DLD1 (cell line): Measurements from ENCODE around the gene AMH.

Experiments
- in situ Hi-C: cut with HindIII; loops from 2 replicates; pipeline ENCODE4 v1.10.0; 2017; ENCODE audit warnings: low sequenced_read_pairs

AMH gene

GRCh38 chr19:2248136-2249009 is 750 bp upstream of the AMH start:
- in situ Hi-C loops: no loop called here

DNA sequence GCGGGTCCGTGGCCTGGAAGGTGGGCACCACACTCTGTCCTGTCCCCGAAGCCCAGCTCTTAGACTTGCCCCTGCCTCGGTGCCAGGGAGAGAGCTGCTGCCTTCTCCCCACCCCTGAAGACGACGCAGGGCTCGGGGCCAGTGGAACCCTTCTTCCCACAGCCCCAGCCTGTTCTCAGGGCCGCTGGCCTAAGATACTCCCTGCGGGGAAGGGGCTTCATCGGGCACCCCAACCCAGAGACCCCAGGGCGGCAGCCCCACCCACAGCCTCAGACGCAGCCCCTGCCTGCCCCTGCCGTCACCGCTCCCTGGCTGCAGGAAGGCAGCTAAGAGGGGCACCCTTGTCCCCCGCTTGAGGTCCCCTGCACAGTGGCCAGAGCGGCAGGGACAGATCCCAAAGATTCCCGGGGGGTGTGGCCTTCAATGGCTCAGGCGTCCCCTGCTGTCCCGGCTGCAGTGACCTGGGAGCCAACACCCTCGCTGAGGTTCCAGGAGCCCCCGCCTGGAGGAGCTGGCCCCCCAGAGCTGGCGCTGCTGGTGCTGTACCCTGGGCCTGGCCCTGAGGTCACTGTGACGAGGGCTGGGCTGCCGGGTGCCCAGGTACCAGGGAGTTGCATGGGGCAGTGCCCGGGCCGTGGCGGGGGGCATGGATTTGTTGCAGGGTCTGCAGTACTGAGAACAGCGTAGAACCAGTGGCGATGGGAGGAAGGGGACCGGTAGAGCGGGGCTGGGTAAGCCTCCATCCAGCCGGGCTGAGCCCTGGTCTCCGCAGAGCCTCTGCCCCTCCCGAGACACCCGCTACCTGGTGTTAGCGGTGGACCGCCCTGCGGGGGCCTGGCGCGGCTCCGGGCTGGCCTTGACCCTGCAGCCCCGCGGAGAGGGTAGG is 1.0 kb downstream of the AMH start:
- in situ Hi-C loops: no loop called here

DNA sequence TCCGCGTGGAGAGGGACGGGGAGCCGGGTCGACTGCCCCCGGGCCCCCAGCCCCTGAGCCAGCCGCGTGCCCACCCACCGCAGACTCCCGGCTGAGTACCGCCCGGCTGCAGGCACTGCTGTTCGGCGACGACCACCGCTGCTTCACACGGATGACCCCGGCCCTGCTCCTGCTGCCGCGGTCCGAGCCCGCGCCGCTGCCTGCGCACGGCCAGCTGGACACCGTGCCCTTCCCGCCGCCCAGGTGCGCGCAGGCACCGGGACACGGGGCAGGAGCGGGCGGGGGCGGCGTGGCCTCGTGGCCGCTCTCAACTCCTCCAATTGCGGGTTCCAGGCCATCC is 1.6 kb downstream of the AMH start:
- in situ Hi-C loops: no loop called here

GRCh38 chr19:2251106-2252054 is 2.3 kb downstream of the AMH start:
- in situ Hi-C loops: no loop called here

DNA sequence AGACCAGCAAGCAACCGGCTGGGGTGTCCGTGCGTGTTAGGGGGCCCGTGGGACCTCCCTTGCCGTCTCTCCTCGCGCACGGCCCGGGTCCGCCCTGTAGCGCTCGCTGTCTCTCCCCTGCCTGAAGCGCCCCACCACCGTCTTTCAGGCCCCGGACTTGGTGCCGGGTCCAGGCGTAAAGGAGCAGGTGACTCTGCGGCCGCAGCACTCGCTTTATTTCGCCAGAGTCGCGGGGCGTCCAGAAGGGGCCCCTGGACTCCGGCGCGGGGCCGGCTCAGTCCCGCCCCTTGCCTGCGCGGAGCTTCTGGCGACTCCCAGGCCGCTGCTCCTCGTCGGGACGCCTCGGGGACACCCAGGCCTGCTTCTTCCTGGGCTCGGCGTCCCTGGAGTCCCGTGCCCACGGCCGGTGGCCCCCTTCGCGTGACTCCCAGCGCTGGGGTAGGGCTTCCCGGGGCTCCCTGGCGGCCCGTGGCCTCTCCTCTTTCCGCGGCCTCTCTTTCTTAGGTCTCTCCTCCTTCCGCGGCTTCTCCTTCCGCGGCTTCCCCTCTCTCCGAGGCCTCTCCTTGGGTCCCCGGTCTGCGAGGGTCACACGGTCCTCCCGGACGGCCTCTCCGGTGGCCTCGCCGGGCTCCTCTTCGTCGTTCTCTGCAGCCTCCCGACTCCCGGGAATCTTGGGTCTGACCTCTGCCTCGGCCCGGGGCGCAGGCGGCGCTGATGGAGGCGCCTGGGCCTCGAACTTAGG is 3.1 kb downstream of the AMH start:
- in situ Hi-C loops: no loop called here

DNA sequence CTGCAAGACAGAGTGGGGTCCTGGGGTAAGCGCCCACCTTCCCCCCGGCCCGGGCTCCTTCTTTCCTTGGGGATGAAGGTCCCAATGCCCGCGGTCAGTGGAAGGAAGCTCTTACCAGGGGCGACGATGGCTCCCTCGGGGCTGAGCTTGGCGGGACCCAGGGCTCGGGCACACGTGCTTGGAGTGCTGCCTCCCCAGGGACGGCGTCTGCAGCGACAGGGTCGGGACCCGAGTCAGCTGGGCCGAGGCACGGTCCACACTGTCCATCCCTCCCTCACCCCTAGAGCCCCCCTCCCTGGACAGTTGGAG is 3.6 kb downstream of the AMH start:
- in situ Hi-C loops: no loop called here

DNA sequence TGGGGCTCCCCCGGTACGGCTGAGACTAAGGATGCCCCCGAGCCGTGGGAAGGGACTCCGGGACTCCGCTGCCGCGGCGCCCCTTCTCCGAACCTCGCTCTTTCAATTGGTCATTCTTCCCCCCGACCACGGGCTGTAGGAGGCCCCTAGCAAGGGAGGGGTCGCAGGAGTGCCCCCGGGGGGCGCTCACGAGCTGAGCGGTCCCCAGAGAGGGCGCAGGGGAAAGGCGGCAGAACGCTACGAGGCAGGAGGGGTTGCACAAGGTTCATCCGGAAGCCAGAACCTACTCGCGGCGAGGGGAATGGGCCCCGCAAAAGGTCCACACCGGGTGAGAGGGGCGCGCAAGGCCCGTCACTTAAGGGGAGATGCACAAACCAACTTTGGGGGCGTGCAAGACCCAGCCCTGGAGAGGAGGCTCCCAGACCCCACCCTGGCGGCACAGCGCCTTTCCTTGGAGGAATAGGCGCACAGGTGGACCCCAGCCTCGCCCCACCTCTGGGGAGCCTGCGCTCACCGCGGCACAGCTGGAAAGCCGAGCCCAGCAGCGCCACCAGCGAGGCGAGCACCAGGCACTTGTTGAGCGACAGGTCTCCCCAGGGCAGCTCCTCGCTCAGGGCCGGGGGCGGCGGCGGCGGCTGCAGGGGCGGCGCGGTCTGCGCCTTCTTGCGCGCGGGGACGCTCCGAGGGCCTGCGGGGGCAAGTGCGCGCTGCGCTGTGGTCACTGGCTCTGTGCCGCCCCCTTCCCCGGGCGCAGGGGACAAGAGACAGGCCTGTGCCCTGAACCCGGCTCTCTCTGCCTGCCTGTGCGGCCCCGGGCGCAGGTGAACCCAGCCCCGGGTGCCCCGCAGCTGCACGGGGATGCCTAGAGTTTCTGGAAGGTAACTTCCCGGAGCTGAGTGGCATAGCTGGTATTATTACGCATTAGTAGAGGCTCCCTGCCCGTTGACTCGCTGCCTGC is 4.3 kb downstream of the AMH start:
- in situ Hi-C loops: no loop called here

DNA sequence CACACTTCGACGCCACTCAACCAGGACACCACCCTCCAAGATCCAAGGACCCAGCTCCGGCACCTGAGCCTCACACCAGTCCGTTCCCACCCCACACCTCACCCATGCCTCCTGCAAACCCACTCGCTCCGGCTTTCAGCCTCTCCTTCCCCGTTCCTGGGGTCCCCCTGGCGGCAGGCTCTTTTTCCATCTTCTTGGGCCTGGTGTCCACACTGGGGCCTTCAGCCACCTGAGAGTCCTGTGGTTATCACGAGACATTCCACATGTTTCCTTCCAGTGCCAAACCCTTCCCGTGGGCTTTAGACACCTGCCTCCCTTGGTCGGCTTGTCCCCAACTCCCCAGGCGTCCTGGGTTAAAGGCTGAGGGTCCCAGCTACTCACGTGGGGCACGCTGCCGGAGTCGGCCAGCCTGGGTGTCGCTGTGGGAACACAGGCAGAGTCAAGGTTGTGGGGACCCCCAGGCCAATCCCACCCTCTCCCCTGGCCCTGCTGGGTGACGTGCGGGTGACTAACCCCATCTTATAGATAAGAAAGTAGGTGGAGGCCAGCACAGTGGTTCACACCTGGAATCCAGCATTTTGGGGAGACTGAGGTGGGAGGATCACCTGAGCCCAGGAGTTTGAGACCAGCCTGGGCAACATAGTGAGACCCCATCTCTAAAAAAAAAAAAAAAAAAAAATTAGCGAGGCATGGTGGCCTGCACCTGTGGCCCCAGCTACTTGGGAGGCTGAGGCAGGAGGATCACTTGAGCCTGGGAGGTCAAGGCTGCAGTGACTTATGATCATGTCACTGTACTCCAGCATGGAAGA is 5.1 kb downstream of the AMH start:
- in situ Hi-C loops: no loop called here

DNA sequence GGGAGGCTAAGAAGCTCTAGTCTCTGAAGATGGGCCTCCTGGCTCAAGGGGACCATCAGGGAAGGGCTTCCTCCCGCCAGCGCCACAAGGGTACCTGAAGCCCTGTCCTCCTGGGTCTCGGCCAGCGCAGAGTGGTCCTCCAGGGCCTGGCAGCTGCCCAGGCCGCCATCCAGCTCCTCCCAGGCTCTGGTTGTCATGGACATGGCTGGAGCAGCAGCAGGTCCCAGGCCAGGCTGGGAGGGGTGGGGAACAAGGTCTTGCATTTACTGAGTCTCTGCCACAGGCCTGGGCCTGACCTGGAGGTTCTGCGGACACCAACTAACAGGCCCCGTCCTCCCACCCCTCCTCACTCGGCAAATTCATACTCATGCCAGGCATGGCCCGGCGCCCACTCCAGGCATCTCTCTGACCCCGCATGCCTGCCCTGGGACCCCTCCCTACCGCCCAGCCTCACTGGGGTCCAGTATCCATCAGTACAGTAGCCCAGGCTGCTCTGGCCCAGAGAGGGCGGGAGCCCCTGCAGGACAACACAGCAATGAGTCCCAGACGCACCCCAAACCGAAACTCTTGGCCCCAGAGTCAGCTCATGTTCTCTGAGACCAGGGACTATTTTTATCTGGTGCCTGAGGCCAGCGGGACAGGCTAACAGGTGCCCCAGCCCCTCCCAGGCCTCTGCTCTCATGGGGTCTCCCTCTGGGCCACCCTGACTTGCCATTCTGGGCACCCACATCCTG is 6.2 kb downstream of the AMH start:
- in situ Hi-C loops: no loop called here

GRCh38 chr19:2255982-2256685 is 7.0 kb downstream of the AMH start, which contains the start of gene JSRP1:
Gene JSRP1 (minus strand): TSS chr19:2256417. CDS start chr19:2255314, 1,103 bp downstream.
- in situ Hi-C loops: no loop called here

GRCh38 chr19:2259336-2259735 is 10.2 kb downstream of the AMH start:
- in situ Hi-C loops: no loop called here

GRCh38 chr19:2260341-2260805 is 11.2 kb downstream of the AMH start:
- in situ Hi-C loops: no loop called here

- in situ Hi-C loops: no loop called here
These were observed 12.5 kb downstream of the AMH start for GRCh38 chr19:2261438-2262172.

- in situ Hi-C loops: no loop called here
These were observed 17.3 kb downstream of the AMH start for GRCh38 chr19:2266183-2266993.

DNA sequence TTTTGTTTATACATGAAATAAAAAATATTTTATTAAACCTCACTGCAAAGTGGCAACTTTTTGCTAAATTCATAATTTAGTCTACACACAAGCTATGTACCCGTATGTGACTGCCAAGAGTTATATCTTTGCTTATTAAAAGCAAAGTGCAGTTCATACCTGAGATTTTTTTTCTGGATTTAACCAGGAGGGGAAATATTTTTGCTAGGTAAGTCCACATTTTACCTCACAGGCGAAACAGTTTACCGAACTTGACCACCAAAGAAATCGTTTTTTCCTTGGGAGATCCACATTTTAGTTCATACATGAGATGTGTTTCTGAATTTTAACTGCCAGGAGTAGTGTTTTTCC is 19.3 kb downstream of the AMH start:
- in situ Hi-C loops: no loop called here

DNA sequence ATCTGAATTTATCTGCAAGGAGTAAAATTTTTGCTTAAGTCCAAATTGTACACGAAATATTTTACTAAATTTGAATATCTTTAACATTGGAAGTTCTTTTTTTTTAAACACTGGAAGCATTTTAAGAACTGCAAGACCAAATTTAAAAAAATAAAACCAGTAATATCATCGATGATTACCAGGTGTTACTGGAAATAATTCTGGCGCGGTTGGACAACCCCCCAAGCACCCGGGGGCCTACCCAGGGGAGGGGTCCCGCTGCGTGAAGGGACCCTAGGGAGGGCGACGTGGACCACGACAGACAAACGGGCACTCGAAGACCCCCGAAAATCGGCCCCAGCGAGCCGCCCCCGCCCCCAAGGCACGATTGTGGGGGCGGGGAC is 19.7 kb downstream of the AMH start:
- in situ Hi-C loops: no loop called here
